ENCODE measurements around the gene GPR137B. TPM values are rescaled to one million over a fixed set of nuclear protein-coding genes. Genes with fewer than 3 reads are reported as not detected.

The GPR137B gene
- total and polyA plus RNA-seq, 4 donors, result 2.2 to 8.6 (median 5.3) TPM

DNA sequence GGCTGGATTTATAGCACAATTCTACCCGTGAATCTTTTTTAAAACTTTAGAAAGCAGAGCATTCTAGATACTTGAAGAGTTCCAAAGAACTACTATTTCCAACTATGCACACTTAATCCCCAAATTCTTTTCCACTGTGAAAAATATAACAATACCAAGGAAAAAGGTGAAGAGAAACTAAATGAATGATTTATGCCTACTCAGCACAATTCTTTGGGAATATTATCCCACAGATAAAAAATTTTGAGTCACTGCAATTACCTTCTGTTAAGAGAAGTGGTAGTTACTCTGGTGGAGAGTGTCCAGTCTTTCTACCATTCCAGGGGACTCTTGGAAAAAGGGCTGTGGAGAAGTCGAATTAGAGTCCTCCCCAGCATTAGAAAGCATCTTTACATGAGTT, 100.2 kb downstream of the GPR137B start (continued):
- TF ChIP-seq, protein P1, sequence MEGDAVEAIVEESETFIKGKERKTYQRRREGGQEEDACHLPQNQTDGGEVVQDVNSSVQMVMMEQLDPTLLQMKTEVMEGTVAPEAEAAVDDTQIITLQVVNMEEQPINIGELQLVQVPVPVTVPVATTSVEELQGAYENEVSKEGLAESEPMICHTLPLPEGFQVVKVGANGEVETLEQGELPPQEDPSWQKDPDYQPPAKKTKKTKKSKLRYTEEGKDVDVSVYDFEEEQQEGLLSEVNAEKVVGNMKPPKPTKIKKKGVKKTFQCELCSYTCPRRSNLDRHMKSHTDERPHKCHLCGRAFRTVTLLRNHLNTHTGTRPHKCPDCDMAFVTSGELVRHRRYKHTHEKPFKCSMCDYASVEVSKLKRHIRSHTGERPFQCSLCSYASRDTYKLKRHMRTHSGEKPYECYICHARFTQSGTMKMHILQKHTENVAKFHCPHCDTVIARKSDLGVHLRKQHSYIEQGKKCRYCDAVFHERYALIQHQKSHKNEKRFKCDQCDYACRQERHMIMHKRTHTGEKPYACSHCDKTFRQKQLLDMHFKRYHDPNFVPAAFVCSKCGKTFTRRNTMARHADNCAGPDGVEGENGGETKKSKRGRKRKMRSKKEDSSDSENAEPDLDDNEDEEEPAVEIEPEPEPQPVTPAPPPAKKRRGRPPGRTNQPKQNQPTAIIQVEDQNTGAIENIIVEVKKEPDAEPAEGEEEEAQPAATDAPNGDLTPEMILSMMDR (IDR thresholded peaks at IDR 0.05; ENCODE audit: low read depth, low read length, missing input control), result no peak
- TF ChIP-seq HNF4A (conservative IDR thresholded peaks at IDR 0.05) (no peak), TAF1 (conservative IDR thresholded peaks at IDR 0.05) (no peak)
- TF ChIP-seq, protein P2, sequence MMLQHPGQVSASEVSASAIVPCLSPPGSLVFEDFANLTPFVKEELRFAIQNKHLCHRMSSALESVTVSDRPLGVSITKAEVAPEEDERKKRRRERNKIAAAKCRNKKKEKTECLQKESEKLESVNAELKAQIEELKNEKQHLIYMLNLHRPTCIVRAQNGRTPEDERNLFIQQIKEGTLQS (IDR thresholded peaks at IDR 0.05), result no peak

DNA sequence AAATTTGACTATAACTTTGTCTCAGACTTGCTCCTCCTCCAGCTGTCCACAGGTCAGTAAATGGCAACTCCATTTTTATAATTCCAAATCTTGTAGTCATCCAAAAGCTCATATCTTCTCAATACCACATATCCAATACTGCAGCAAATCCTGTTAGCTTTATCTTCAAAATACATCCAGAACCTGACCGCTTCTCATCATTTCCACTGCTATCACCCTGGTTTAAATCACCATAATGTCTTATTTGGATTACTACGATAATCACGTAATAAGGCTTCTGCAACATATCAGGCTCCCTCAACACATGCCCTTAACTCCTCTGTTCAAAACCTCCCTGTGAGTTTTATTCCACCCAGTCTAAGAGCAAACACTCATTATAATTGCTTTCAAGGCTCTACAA, 104.9 kb downstream of the GPR137B start:
- WGBS, result over 99% methylated on average over 3 of the region's 3 CpGs
- TF ChIP-seq, protein P3, sequence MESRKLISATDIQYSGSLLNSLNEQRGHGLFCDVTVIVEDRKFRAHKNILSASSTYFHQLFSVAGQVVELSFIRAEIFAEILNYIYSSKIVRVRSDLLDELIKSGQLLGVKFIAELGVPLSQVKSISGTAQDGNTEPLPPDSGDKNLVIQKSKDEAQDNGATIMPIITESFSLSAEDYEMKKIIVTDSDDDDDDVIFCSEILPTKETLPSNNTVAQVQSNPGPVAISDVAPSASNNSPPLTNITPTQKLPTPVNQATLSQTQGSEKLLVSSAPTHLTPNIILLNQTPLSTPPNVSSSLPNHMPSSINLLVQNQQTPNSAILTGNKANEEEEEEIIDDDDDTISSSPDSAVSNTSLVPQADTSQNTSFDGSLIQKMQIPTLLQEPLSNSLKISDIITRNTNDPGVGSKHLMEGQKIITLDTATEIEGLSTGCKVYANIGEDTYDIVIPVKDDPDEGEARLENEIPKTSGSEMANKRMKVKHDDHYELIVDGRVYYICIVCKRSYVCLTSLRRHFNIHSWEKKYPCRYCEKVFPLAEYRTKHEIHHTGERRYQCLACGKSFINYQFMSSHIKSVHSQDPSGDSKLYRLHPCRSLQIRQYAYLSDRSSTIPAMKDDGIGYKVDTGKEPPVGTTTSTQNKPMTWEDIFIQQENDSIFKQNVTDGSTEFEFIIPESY (IDR thresholded peaks at IDR 0.05), result no peak
- TF ChIP-seq RAD21 (IDR thresholded peaks at IDR 0.05) (no peak), FOXA2 (IDR thresholded peaks at IDR 0.05) (no peak), FOXA1 (IDR thresholded peaks at IDR 0.05) (no peak), TAF1 (conservative IDR thresholded peaks at IDR 0.05) (no peak)
- TF ChIP-seq, protein P1 (IDR thresholded peaks at IDR 0.05; ENCODE audit: low read depth, low read length, missing input control), result no peak
- Histone ChIP-seq H3K9ac (ENCODE audit: low read depth in 1 of 2, low read length in 2 of 2) (no peak overlapping the region), H3K4me3 (ENCODE audit: low read depth in 1 of 3, low read length in 3 of 3) (no peak overlapping the region), H3K4me1 (ENCODE audit: control insufficient read depth in 4 of 4, insufficient read depth in 4 of 4, low read length in 3 of 4) (no peaks in the 10 kb centered on the region), H3K27me3 (ENCODE audit: control insufficient read depth in 4 of 4, insufficient read depth in 4 of 4, low read length in 3 of 4) (no peaks in the 10 kb centered on the region), H3K27ac (ENCODE audit: low read depth in 1 of 2, low read length in 2 of 2) (no peak overlapping the region), H3K36me3 (ENCODE audit: control insufficient read depth in 4 of 4, insufficient read depth in 3 of 4, low read depth in 1 of 4, low read length in 3 of 4) (peaks cover 0 to 12% (median 5%) of the 10 kb centered on the region in 4 donors), H3K9me3 (ENCODE audit: control insufficient read depth in 4 of 4, low read length in 3 of 4) (no peaks in the 10 kb centered on the region)
- DNase-seq (ENCODE audit: low spot score), result no peak

DNA sequence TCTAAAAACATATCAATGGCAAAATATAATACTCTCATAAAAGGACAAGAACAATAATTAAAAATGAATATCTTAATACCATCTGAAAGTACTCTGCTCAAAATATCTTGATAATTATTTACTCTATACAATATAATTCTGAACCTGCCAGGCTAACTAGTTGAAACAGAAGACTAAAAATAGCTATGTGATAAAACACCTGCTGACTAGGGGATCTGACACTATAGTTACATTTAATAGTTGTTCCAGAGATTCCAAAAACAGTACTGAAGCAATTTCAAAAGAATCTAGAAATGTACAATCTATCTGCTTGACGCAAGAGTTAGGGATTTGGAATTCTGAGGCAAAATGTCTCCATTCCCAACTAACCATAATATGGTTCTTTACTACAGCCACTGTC, 109.2 kb downstream of the GPR137B start:
- Histone ChIP-seq H3K36me3 (ENCODE audit: control insufficient read depth in 4 of 4, insufficient read depth in 3 of 4, low read depth in 1 of 4, low read length in 3 of 4) (peaks cover 0 to 2% (median 0%) of the 10 kb centered on the region in 4 donors), H3K27ac (ENCODE audit: low read depth in 1 of 2, low read length in 2 of 2) (no peak overlapping the region), H3K4me3 (ENCODE audit: low read depth in 1 of 3, low read length in 3 of 3) (no peak overlapping the region), H3K27me3 (ENCODE audit: control insufficient read depth in 4 of 4, insufficient read depth in 4 of 4, low read length in 3 of 4) (no peaks in the 10 kb centered on the region), H3K9me3 (ENCODE audit: control insufficient read depth in 4 of 4, low read length in 3 of 4) (no peaks in the 10 kb centered on the region), H3K4me1 (ENCODE audit: control insufficient read depth in 4 of 4, insufficient read depth in 4 of 4, low read length in 3 of 4) (no peaks in the 10 kb centered on the region), H3K9ac (ENCODE audit: low read depth in 1 of 2, low read length in 2 of 2) (no peak overlapping the region)
- 99% methylated on average over 1 of the region's 1 CpG for WGBS
- no peak for TF ChIP-seq HNF4A (conservative IDR thresholded peaks at IDR 0.05)
- TF ChIP-seq, protein P2 (IDR thresholded peaks at IDR 0.05), result no peak
- TF ChIP-seq, protein P3 (IDR thresholded peaks at IDR 0.05), result no peak
- no peak for TF ChIP-seq EGR1 (IDR thresholded peaks at IDR 0.05; ENCODE audit: low read depth in 2 of 2)
- TF ChIP-seq, protein P1 (IDR thresholded peaks at IDR 0.05; ENCODE audit: low read depth, low read length, missing input control), result no peak
- no peak for TF ChIP-seq FOXA2 (IDR thresholded peaks at IDR 0.05)
- no peak for TF ChIP-seq GABPA (IDR thresholded peaks at IDR 0.05 in 1 of 2, conservative IDR thresholded peaks at IDR 0.05 in 1 of 2)
- TF ChIP-seq, protein P4, sequence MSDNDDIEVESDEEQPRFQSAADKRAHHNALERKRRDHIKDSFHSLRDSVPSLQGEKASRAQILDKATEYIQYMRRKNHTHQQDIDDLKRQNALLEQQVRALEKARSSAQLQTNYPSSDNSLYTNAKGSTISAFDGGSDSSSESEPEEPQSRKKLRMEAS (IDR thresholded peaks at IDR 0.05), result no peak
- no peak for TF ChIP-seq JUND (IDR thresholded peaks at IDR 0.05)
- TF ChIP-seq RXRA (IDR thresholded peaks at IDR 0.05), result no peak
- no peak for TF ChIP-seq YY1 (IDR thresholded peaks at IDR 0.05)
- TF ChIP-seq RAD21 (IDR thresholded peaks at IDR 0.05), result no peak
- DNase-seq (ENCODE audit: low spot score), result no peak
